Astrocyte of the spinal cord (primary cell): ENCODE measurements around the gene GRN.

Source experiments
- DNase-seq: peaks from one replicate; pipeline ENCODE4 v3.0.0; 2011; ENCODE audit warnings: low read depth, low spot score
- H3K4me3 ChIP-seq: 2 replicates; pipeline ENCODE4 v1.5.1; 2011; ENCODE audit warnings: low read depth, mild to moderate bottlenecking, low read length, moderate library complexity
- in situ Hi-C: cut with HindIII; loops from 2 replicates; pipeline ENCODE4 v1.10.0; 2017; ENCODE audit warnings: low sequenced_read_pairs
- TF ChIP-seq, protein P1 (sequence below): IDR thresholded peaks from 2 replicates; pipeline ENCODE4 v1.5.1; 2012; ENCODE audit warnings: low read depth, mild to moderate bottlenecking, low read length, inconsistent platforms

Gene GRN

DNA sequence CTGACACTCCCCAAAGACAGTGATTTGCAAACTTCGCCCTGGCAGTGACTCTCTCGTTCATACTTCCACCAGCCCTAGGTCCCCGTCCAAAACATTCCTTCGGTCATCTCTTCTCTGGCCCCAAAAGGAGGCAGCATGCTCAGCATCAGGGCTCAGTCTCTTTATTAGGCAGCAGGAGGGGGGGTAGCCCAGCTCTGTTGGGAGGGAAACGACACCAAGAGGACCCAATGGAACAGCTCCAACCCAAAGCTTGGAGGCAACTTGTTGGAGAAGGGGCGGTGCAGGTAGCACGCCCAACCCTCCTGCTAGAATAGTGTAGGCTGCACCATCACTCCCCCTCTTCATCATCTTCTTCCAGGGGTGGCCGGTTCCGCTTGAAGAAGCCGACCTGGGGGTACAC is 26.9 kb downstream of the GRN start:
- no peak for DNase-seq
- no peak overlapping the region for H3K4me3 ChIP-seq
- TF ChIP-seq, protein P1, sequence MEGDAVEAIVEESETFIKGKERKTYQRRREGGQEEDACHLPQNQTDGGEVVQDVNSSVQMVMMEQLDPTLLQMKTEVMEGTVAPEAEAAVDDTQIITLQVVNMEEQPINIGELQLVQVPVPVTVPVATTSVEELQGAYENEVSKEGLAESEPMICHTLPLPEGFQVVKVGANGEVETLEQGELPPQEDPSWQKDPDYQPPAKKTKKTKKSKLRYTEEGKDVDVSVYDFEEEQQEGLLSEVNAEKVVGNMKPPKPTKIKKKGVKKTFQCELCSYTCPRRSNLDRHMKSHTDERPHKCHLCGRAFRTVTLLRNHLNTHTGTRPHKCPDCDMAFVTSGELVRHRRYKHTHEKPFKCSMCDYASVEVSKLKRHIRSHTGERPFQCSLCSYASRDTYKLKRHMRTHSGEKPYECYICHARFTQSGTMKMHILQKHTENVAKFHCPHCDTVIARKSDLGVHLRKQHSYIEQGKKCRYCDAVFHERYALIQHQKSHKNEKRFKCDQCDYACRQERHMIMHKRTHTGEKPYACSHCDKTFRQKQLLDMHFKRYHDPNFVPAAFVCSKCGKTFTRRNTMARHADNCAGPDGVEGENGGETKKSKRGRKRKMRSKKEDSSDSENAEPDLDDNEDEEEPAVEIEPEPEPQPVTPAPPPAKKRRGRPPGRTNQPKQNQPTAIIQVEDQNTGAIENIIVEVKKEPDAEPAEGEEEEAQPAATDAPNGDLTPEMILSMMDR, result no peak
- in situ Hi-C loops, result no loop called here

DNA sequence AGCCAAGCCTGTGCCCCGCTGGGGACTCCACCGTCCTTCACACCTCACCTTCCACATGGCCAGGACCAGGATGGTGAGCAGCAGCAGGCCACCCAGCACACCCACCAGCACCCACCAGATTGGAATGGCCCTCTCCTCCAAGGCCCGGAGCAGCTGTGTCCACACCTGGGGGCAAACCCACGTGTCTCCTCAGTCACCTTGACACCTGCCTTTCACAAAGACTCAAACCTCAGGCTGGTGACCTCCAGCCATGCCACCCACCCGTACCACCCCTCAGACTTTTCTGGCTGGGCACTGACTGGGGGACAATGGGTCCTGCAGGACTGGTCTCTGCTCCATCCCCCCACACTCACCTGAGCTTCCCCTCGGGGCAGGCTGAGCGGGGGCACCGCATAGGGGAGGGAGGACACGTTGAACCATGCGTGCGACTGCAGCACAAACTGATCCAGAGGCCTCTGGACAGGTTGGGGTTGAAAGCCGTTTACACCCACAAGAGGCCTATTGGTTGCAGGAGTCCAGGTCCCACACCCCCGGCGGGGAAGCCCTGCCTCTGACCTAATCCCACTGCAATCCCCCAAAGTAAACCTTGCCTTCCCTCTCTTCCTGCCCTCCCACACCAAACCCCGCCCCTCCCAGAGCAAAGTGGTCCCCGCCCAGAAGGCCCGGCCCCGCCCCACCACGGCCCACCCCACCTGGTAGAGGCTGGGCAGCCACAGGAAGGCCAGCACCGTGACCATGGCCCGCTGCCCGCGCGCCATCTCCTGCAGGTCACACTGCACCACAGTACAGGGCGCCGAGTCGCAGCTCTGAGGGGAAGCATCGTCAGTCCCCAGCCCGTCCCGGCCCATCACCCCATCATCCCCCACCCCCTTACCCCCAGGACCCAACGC is 29.4 kb downstream of the GRN start:
- TF ChIP-seq, protein P1, result no peak
- DNase-seq, result no peak
- in situ Hi-C loops, result no loop called here
- no peak overlapping the region for H3K4me3 ChIP-seq

DNA sequence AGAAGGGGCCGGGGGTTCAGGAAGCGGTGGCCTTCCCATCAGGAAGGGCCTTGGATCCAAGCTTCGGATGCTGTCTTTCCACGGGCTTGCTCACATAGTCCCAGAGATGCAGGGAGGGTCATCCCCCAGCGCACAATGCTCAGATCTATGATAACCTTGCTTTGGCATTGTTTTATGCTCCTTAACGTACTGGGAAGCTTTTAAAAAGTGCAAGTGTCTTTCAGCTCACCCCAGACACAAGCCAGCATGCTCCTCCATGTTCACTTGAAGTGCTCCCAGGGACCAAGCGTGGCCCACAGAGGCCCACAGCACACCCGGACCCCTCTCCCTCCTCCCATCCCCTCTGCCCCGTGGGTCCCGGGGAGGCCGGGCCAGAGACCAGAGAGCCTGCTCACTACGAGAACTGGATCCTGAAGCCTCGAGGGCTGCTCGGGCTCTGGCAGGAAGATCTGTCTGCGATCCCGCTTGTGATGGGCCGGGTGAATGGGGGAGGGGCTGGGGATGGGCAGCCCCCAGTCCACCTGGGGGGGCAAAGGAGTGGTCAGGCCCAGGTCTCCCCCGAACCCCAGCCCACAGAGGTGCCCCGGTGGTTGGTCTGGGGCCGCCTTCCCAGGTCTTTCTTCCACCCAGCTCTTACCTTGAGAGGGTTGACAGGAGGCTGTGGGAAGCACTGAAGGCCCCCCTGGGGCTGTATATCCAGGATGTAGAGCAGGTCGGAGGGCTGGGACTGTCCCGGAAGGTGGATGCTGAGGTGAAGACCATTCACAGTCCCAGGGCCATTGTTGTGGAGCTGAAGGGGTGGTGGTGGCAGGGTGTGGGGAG is 30.3 kb downstream of the GRN start:
- TF ChIP-seq, protein P1, result no peak
- no peak overlapping the region for H3K4me3 ChIP-seq
- in situ Hi-C loops, result no loop called here
- DNase-seq, result no peak

DNA sequence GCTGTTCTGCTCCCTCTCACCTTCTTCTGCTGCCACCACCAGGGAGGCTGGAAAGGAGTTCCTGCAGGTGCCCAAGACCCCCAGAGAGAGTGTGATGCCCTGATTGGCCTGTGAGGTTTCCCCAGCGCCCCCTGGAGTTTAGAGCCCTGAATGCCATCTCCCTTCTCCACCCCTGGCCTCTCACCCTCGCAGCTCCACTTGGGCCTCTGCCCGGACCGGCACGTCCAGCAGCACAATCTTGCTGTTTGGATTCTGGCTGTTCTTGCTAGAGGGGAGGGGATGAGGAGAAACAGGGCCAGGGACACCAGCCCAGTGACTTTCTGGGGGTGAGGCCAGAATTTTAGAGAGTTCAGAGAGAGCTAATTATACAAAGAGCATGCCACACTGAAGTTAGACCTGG is 31.0 kb downstream of the GRN start:
- TF ChIP-seq, protein P1, result peak; percentile 49

DNA sequence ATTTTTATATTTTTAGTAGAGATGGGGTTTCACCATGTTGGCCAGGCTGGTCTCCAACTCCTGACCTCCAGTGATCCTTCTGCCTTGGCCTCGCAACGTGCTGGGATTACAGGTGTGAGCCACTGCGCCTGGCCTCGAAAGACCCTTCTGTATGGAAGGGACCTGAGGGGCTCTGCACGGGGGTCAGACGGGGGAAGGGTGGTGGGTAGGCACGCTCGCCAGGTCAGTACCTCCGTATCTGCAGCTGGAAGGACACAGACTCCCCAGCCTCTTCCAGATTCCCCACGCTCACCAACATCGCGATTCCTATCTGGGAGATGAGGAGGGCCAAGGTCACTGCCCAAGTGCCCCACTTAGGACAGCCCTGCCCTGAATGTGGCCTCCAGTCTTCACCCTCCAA is 31.7 kb downstream of the GRN start:
- in situ Hi-C loops, result no loop called here
- H3K4me3 ChIP-seq, result no peak overlapping the region
- no peak for DNase-seq
- TF ChIP-seq, protein P1, result no peak

More for the DNA sequence above, 31.0 kb downstream of the GRN start:
- H3K4me3 ChIP-seq, result no peak overlapping the region
- in situ Hi-C loops, result no loop called here
- DNase-seq, result no peak

DNA sequence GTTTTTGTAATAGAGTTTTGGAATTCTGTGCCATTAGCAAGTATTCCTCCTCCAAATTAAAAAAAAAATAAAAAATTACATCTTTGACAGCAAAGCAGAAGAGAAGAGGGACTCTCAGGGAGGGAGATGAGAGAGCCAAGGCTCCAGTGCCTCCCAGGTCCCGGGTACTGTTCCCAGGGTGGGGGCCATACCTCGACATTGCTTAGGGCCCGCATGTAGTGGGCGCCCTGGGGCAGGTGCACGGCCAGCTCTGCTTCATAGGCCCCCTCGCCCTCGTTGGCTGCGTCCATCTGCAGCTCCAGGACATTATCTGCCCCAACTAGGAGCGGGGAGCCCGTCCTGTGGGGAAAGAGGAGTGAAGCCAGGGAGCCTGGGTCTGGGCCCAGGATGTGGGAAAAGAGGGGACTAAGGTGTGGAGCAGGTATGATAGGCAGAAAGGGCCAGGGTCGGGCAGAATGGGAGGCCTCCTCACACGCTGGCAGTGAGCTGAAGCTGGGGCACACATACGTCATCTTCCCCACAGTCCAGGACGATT is 33.1 kb downstream of the GRN start:
- DNase-seq, result no peak
- in situ Hi-C loops, result no loop called here
- no peak overlapping the region for H3K4me3 ChIP-seq
- TF ChIP-seq, protein P1, result no peak
